Activated T-cell treated with anti-CD3 and anti-CD28 coated beads, Interleukin-2, amount 50 U/mL, for 4 hours (primary cell): ENCODE measurements around the gene ARHGAP15. TPM values are rescaled to one million over a fixed set of nuclear protein-coding genes. Genes with fewer than 3 reads are reported as not detected.

ENCODE experiments used
- ATAC-seq, 2 donors: fragments of 200-7000 bp; cut with Tn5 transposase; one replicate each; pipeline ENCODE4 v1.10.0; 2021
- DNase-seq: peaks from one replicate; pipeline ENCODE4 v3.0.0-alpha.2; 2020
- H3K27me3 Mint-ChIP-seq: one replicate; pipeline ENCODE4 v1.8.0; 2021; ENCODE audit warnings: low read depth, mixed read lengths
- H3K36me3 Mint-ChIP-seq: one replicate; pipeline ENCODE4 v1.8.0; 2022; ENCODE audit warnings: mixed read lengths; ENCODE audit not compliant: insufficient read depth
- H3K4me1 Mint-ChIP-seq: one replicate; pipeline ENCODE4 v1.8.0; 2021; ENCODE audit warnings: low read depth, mixed read lengths
- H3K4me3 Mint-ChIP-seq: one replicate; pipeline ENCODE4 v1.8.0; 2021; ENCODE audit warnings: mild to moderate bottlenecking, moderate library complexity, mixed read lengths
- H3K9me3 Mint-ChIP-seq: one replicate; pipeline ENCODE4 v1.8.0; 2021; ENCODE audit warnings: mixed read lengths
- total RNA-seq, 3 donors: library from RNA; stranded (reverse); gene quantifications; one replicate each; pipeline ENCODE4 v1.2.1, GENCODE V29; 2021

ARHGAP15 gene
- total RNA-seq, 3 donors from 2014 or later: 16.3 to 26.5 (median 25.6) TPM

- no peaks in the 10 kb centered on the region for H3K27me3 Mint-ChIP-seq
- H3K9me3 Mint-ChIP-seq: no peaks in the 10 kb centered on the region
- peaks cover 39% of the 10 kb centered on the region for H3K4me1 Mint-ChIP-seq
- no peak for ATAC-seq
- no peak overlapping the region for H3K4me3 Mint-ChIP-seq
- no peak for DNase-seq
- H3K36me3 Mint-ChIP-seq: peaks cover 26% of the 10 kb centered on the region
Measured at GRCh38 chr2:143608063-143608423, 478.8 kb downstream of the ARHGAP15 start.

- no peak overlapping the region for H3K4me3 Mint-ChIP-seq
- H3K27me3 Mint-ChIP-seq: no peaks in the 10 kb centered on the region
- peaks cover 29% of the 10 kb centered on the region for H3K36me3 Mint-ChIP-seq
- H3K9me3 Mint-ChIP-seq: no peaks in the 10 kb centered on the region
- peaks cover 38% of the 10 kb centered on the region for H3K4me1 Mint-ChIP-seq
- no peak for DNase-seq
- ATAC-seq: no peak
Measured at GRCh38 chr2:143608758-143609157, 479.5 kb downstream of the ARHGAP15 start.

- ATAC-seq (no peak), DNase-seq (no peak)
- peaks cover 49% of the 10 kb centered on the region for H3K36me3 Mint-ChIP-seq
- H3K4me3 Mint-ChIP-seq: no peak overlapping the region
- no peaks in the 10 kb centered on the region for H3K27me3 Mint-ChIP-seq
- no peaks in the 10 kb centered on the region for H3K9me3 Mint-ChIP-seq
- peaks cover 55% of the 10 kb centered on the region for H3K4me1 Mint-ChIP-seq
Measured at GRCh38 chr2:143611336-143611735, 482.1 kb downstream of the ARHGAP15 start.

DNA sequence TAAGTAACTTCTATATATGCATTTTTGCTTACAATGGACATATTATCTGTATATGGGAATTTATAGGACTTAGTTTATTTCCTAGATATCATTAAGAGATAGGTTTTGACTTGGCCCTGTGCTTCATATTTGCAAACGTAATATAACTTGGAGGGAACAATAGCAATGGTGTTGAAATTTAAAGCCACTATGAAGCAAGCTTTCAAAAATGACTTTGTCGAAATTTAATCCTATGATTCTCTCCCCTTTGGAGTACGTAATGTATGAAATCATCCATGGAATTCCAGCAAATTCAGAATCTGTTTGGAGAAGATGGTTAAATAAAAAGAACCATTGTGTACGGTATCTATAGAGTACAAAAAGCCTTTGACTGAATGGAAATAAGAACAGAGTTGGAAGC lies 486.3 kb downstream of the ARHGAP15 start:
- DNase-seq: no peak
- Mint-ChIP-seq H3K4me1 (peaks cover 30% of the 10 kb centered on the region), H3K4me3 (no peak overlapping the region), H3K36me3 (peaks cover 41% of the 10 kb centered on the region), H3K9me3 (no peaks in the 10 kb centered on the region), H3K27me3 (no peaks in the 10 kb centered on the region)
- ATAC-seq: no peak

- peaks cover 27% of the 10 kb centered on the region for H3K4me1 Mint-ChIP-seq
- no peaks in the 10 kb centered on the region for H3K27me3 Mint-ChIP-seq
- ATAC-seq: no peak
- no peak overlapping the region for H3K4me3 Mint-ChIP-seq
- H3K36me3 Mint-ChIP-seq: peaks cover 37% of the 10 kb centered on the region
- no peak for DNase-seq
- no peaks in the 10 kb centered on the region for H3K9me3 Mint-ChIP-seq
Measured at GRCh38 chr2:143616452-143616851, 487.2 kb downstream of the ARHGAP15 start.

- peaks cover 22% of the 10 kb centered on the region for H3K4me1 Mint-ChIP-seq
- H3K27me3 Mint-ChIP-seq: no peaks in the 10 kb centered on the region
- no peaks in the 10 kb centered on the region for H3K9me3 Mint-ChIP-seq
- peaks cover 39% of the 10 kb centered on the region for H3K36me3 Mint-ChIP-seq
- H3K4me3 Mint-ChIP-seq: no peak overlapping the region
- no peak for DNase-seq
- no peak for ATAC-seq
Measured at GRCh38 chr2:143617803-143618415, 488.7 kb downstream of the ARHGAP15 start.

DNA sequence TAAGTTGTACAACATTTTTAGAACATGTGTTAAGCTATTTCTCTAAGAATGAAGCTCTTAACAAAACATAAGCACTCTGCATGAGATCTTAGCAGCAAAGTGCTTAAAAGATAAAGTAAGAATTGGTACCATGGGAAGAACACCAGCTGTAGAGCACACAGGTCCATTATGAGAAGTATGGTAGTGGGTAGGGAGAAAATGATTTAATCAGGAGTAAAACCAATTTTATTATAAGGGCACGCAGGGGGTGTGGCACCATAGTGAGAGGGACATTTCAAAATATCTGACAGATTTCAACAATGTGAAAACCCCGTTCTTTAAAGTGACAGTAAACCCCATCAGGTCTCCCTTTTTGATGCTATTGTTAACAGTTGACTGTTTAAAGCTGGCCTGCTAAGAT lies 492.9 kb downstream of the ARHGAP15 start:
- H3K4me3 Mint-ChIP-seq: no peak overlapping the region
- peaks cover 5% of the 10 kb centered on the region for H3K9me3 Mint-ChIP-seq
- ATAC-seq (no peak), DNase-seq (no peak)
- H3K27me3 Mint-ChIP-seq: no peaks in the 10 kb centered on the region
- H3K36me3 Mint-ChIP-seq: peaks cover 56% of the 10 kb centered on the region
- H3K4me1 Mint-ChIP-seq: no peaks in the 10 kb centered on the region

DNA sequence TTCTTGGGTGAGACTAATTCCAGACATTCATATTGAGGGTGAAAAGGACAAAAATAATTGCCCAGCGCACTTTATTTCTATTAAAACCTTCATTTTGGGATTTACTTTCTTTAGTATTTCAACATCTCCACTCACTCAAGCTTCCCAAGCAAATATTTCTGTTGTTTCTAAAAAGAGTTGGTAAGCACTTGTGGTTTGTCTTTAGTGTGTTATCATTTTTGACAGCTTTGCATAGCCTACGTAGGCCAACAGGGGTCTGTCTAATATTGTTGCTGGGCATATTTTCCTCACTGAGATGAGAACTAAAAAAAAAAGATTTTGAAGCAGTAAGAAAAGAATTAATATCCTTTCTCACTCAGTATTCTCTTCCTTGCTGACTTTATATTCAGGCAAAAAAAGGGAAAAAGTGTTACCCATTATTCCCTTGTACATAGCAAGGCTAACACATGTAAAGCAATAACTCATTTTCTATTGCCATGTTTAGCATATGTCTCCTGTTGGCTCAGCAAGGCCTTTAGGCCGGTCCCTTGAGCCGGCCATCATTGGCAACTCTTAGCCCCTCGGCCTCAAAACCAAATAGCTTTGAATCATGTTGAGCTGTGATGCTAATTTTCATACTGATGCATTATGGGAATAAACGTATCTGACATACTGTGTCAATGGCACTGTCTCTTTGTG lies 494.2 kb downstream of the ARHGAP15 start:
- H3K9me3 Mint-ChIP-seq: peaks cover 5% of the 10 kb centered on the region

GRCh38 chr2:143623909-143624260 lies 494.7 kb downstream of the ARHGAP15 start:
- ATAC-seq: no peak
- Mint-ChIP-seq H3K9me3 (peaks cover 5% of the 10 kb centered on the region), H3K4me3 (no peak overlapping the region), H3K4me1 (no peaks in the 10 kb centered on the region), H3K36me3 (peaks cover 71% of the 10 kb centered on the region), H3K27me3 (no peaks in the 10 kb centered on the region)
- no peak for DNase-seq

More for the DNA sequence above, 494.2 kb downstream of the ARHGAP15 start:
- no peaks in the 10 kb centered on the region for H3K4me1 Mint-ChIP-seq
- DNase-seq (no peak), ATAC-seq (no peak)
- H3K27me3 Mint-ChIP-seq: no peaks in the 10 kb centered on the region
- peaks cover 66% of the 10 kb centered on the region for H3K36me3 Mint-ChIP-seq
- H3K4me3 Mint-ChIP-seq: no peak overlapping the region

DNA sequence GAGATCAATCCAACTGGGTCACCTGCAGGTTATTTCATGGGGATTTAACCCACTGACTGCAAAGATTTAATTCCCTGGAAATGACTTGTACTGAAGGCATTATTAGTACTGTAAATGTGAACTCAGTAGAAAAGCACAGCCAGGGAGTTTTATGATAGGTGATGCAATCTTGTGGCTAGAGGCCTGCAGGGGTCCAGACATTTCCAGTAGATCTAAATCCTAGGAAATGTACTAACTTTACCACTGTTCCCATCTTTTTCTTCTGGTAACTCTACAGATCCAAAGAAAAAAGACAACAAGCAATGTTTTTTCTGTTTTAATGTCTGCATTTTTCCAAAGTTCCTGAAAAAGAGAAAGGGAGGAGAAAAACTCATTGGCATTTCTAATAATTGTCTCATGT lies 500.1 kb downstream of the ARHGAP15 start:
- Mint-ChIP-seq H3K9me3 (peaks cover 9% of the 10 kb centered on the region), H3K36me3 (peaks cover 70% of the 10 kb centered on the region), H3K27me3 (no peaks in the 10 kb centered on the region), H3K4me1 (peaks cover 4% of the 10 kb centered on the region), H3K4me3 (no peak overlapping the region)
- no peak for ATAC-seq
- no peak for DNase-seq

- Mint-ChIP-seq H3K27me3 (no peaks in the 10 kb centered on the region), H3K4me3 (no peak overlapping the region), H3K4me1 (peaks cover 4% of the 10 kb centered on the region), H3K36me3 (peaks cover 66% of the 10 kb centered on the region), H3K9me3 (peaks cover 14% of the 10 kb centered on the region)
- no peak for DNase-seq
- ATAC-seq: peak; percentile 30 to 46
Measured at GRCh38 chr2:143632751-143633374, 503.6 kb downstream of the ARHGAP15 start.

DNA sequence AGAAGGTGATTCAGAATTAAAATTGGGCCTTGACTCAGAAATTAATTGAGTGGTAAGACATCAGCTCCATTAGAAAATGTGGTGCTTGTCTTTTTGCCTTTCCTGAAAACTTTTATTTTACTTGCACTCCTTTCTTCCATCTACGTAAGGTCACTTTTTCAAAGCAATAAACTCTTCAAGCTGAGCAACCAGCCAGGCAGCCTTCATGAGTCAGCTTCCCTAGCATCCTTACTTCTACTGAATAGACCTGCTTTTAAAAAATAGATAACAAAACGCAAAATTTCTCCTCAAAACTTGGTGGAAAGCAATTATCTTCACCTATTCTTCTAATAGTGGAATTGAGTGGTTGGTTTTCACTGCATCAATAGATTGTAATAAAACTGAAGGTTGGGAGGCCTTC lies 504.2 kb downstream of the ARHGAP15 start:
- peaks cover 14% of the 10 kb centered on the region for H3K9me3 Mint-ChIP-seq
- H3K4me1 Mint-ChIP-seq: peaks cover 4% of the 10 kb centered on the region
- peaks cover 61% of the 10 kb centered on the region for H3K36me3 Mint-ChIP-seq
- no peak for DNase-seq
- H3K4me3 Mint-ChIP-seq: no peak overlapping the region
- no peak for ATAC-seq
- no peaks in the 10 kb centered on the region for H3K27me3 Mint-ChIP-seq

DNA sequence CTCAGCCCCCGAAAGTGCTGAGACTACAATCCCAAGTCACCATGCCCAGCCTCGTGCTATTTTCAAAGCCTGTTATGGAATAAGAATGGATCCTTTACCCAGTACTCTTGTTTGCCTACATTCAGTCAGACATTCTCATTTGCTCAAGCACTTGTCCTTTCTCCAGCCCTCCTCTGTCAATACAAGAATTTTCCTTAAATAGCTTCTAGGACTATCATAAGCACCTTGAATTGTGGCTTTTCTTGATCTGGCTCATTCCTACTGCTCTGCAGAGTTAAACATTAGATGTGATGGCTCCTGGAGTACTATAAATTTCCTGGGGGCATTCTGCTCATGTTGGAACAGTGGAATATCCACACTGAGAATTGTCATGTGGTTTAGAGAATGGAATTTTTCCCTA lies 506.1 kb downstream of the ARHGAP15 start:
- ATAC-seq: no peak
- no peak for DNase-seq
- Mint-ChIP-seq H3K27me3 (no peaks in the 10 kb centered on the region), H3K36me3 (peaks cover 63% of the 10 kb centered on the region), H3K9me3 (peaks cover 14% of the 10 kb centered on the region), H3K4me3 (no peak overlapping the region), H3K4me1 (peaks cover 4% of the 10 kb centered on the region)

DNA sequence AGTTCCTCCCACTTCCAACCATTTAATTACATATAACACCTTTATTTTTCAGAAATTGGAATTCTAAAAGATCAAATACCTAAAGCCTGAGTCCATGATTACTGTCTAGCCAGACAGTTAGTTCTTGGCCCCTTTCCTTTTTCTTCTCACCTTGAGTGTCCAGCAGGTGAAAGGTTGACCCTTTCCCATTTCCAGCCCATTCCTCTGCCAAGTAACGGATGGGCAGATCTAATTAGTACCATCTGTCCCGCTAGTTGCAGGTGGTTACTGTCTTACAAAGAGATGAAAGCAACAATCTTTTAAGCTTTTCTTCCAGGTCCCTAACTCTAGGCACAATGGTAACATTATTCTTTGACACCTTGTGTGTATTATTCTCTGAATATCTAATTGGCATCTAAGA lies 506.7 kb downstream of the ARHGAP15 start:
- no peak for ATAC-seq
- no peaks in the 10 kb centered on the region for H3K27me3 Mint-ChIP-seq

GRCh38 chr2:143640826-143641225 lies 511.6 kb downstream of the ARHGAP15 start:
- ATAC-seq: no peak
- peaks cover 6% of the 10 kb centered on the region for H3K4me1 Mint-ChIP-seq
- peaks cover 10% of the 10 kb centered on the region for H3K9me3 Mint-ChIP-seq
- H3K4me3 Mint-ChIP-seq: no peak overlapping the region
- peaks cover 50% of the 10 kb centered on the region for H3K36me3 Mint-ChIP-seq
- no peaks in the 10 kb centered on the region for H3K27me3 Mint-ChIP-seq
- DNase-seq: no peak

More for the DNA sequence above, 506.7 kb downstream of the ARHGAP15 start:
- Mint-ChIP-seq H3K4me3 (no peak overlapping the region), H3K36me3 (peaks cover 62% of the 10 kb centered on the region), H3K4me1 (peaks cover 2% of the 10 kb centered on the region), H3K9me3 (peaks cover 14% of the 10 kb centered on the region)
- DNase-seq: no peak
